ENCODE measurements around the gene HOXD12.

HOXD12 gene, protein sequence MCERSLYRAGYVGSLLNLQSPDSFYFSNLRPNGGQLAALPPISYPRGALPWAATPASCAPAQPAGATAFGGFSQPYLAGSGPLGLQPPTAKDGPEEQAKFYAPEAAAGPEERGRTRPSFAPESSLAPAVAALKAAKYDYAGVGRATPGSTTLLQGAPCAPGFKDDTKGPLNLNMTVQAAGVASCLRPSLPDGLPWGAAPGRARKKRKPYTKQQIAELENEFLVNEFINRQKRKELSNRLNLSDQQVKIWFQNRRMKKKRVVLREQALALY

DNA sequence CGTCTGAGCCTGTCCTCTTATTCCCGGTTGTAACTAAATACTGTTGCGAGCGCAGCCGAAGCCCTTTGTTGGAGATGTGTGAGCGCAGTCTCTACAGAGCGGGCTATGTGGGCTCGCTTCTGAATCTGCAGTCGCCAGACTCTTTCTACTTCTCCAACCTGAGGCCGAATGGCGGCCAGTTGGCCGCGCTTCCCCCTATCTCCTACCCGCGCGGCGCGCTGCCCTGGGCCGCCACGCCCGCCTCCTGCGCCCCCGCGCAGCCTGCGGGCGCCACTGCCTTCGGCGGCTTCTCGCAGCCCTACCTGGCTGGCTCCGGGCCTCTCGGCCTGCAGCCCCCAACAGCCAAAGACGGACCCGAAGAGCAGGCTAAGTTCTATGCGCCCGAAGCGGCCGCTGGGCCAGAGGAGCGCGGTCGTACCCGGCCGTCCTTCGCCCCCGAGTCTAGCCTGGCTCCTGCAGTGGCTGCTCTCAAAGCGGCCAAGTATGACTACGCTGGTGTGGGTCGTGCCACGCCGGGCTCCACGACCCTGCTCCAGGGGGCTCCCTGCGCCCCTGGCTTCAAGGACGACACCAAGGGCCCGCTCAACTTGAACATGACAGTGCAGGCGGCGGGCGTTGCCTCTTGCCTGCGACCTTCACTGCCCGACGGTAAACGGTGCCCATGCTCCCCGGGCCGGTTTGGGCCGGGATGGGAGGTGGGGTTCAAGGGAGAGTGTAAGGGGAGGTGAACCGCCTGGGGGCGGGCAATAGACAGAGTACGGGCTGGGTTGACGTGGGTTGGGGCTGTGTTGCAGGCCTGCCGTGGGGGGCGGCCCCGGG is at the start of gene HOXD12:
Gene HOXD12, plus strand, starts transcription at position 68 of the 819 bp plus-strand sequence. Its CDS starts 7 bp downstream, at position 75.
- DNase-seq: no peak

GRCh38 chr2:176056406-176056805 is 43.2 kb upstream of the HOXD12 start:
- DNase-seq: no peak

DNA sequence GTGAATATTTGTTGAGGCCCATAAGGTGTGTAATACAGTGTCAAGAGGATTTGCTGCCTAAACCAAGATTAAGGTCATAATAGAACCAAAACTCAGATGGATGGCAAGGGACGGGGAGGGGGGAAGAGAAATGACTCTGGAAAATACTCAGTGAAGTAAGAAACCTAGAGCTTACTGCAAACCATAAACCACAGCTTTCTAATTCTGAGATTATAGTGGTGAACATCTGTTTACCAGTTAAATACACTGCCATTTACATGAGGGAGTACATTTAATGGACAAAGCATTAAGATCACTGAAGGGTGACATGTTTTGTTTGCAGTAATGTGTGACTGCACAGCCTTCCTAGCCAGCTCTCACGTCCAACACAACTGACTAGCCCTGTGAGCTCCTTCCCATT is 35.6 kb upstream of the HOXD12 start:
- peak in 1 of 2 experiments; percentile 50 for DNase-seq

DNA sequence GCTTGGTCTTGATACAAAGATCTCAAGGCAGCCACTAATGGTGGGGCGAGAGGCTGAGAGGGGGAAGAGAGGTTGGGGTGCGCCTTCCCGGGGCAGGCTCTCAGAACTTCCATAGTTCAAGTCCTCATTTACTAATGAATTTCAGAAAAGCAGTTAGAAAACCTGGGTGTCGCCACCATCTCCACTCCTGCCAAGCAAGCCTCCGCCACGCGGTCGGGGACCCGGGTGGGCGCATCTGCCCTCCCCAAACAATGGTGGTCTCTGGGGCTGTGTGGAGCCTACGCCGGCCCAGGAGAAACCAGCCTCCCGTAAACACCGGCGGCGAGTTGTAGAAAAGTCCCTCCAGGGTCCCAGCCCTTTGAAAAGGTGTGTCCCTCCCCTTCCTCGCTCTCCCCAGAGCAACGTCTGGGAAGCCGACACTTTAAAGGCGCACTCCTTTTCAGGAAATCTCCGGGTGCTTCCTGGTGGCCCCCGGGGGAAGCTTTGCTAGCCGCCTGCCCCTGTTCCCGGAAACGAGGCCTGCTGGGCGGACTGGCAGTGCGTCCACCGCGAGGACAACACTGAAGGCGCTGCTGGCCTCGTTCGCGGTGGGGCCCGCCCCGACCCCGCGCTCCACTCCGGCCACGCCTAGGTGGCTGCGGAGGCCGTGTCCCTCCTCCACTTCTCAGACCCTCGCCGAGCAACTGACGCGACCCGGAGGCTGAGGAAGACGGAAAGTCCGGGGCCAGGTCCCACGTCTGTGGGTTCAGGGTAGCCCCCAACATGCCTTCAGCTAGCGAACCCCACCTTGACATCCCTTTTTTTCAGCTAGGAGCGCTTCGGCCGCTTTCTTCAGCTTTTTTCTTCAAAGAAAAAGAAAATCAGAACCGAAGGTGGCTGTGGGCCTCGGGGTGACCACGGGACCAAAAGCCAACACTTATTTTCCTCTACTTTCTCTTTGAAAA is 32.7 kb upstream of the HOXD12 start:
- no peak for DNase-seq

- no peak for DNase-seq
Observed at GRCh38 chr2:176067589-176068418, 31.8 kb upstream of the HOXD12 start.

DNA sequence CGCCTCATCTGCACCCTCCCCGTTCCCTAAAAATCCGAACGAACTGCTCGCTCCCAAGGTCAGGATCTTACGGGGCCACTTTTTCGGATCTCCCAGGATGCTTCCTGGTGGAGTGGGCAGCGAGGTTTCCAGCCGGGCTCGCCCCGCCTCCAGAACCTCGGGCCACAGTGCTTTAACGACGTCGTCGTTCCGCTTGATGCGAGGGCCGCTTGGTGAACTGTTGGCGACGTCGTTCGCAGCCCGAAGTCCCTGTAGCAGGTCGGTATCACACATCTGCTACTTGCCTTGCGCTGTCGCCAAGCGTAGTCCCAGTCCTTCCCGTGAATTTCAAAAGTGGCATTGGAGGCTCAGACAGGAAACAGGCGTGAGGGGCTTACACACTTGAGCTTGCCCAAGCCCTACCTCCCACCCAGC is 31.2 kb upstream of the HOXD12 start:
- no peak for DNase-seq

DNA sequence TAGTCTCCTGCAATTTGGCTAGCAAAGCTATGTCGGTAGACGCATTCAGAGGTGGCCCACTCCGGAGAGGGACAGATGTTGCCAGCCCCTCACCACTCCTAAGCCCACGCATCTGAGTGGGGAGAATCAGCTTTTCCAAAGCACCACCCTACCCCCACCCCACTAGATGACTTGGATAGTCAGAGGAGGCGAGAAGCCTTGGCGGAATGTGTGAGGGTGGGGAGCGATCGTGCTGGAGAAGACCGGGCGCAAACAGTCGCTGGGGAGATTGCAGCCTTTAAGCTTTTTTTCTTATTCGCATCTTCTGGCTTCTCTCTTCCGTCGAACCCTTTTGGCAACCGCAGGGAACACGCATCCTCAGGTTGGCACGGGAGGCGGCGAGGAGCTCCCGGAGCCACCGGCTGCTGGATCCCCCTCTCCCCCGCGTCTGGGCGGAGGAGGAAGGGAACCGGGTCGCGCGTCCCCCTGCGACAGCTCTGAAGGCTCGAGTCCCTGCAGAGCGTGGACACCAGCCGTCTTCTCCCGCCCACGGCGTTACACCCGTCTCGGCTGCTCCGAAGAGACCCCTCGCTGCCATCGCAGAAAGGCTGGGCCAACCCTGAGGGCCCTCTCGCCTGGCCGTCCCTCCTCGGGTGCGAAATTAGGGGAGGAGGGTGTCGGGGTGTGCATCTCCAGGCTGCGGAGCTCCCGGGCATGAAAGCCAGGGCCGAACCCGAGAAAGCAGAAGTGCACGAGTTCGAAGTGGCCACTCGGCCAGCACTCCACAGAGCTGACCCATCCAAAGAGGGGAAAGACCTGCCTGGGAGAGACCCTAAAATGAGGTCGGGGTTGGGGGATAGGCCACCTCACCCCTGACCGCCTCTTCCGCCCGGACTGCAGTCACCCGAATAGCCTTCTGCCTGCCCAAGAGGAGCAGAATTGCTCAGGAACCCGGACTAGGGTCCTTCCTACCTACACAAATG is 28.0 kb upstream of the HOXD12 start:
- DNase-seq: no peak

- DNase-seq: no peak
Observed at GRCh38 chr2:176072292-176072669, 27.3 kb upstream of the HOXD12 start.

DNA sequence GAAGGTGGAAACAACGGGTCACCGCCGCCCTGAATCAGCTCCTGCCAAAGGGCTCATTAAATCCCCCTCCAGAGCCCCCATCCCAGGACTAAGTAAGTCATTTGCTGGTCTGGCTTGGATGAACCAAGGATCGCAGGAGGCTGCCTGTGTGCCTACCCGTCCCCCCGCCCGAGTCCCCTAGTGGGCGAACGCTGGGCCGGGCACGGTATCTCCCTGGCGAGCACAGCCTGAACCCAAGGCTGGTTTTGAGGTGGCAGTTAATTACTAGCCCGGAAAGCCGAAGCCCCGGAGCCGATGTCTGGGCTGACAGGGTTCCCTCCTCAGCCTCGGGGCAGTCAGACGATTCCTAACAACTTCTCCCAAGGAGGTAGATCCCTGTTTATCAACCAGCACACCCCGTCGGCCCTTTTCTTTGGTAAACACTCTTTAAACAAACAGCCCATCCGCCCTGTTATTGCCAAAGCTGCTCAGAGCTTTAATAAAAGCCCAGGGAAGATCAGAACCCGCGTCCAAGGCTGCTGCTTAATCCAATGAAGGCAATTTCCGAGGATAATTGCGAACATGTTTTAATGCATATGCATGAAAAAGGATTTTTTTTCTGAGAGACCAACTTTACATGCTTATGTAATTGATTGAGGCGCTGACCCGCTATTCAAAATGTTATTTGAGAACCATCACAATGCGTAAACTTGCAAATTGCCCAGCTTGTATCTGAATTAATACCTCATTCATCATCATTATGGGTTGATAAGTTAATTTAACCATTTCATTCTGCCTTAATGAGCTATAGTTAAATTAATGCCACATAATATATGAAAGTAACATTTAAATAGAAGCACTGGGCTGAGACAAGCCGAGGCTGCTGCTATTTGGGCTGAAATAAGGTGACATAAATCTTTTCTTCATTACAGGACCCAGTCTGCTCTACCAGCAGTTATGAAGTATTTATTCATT is 26.4 kb upstream of the HOXD12 start:
- DNase-seq: no peak

DNA sequence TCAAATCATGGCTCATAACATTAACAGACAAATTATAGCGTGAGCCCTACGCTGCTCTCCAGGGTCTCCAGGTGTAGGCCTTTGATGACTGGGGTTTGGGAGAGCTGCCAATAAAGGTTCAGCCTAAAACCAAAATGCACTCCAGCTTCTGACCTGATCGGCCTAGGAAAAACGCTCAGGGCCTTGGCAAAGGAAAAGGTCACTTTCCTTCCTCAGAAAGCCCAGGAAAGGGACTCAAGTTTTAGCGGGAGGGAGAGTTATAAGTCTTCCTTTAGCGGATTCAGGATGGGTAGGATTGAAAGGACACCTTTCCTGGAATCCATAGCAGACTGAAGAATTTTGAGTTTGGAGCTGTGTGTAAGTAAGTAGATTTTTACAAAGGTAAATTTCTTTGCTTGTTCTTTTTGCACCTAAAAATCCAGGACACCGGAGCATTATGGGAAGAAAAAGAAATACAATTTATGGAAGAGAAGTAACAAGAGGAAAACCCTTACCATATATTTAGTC is 24.6 kb upstream of the HOXD12 start:
- DNase-seq: no peak

DNA sequence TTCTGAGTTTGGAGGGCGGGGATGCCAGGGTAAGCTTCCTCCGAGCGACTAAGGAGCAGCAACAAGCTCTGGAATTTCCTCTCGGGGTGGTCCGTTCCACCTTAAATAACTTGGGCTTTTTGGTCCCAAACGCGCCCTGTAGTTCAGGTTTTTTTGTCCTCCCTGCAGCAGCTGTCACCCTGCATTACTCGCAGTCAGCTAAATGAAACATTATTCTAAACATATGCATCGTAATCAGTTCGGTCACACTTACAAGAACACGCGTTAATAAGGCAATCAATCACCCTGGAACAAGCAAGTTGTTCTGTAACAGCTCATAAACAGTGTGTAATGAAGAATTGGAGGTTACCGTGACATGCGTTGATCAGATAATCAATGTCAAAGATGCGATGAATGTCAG is 24.1 kb upstream of the HOXD12 start:
- no peak for DNase-seq

- no peak for DNase-seq
Observed at GRCh38 chr2:176076063-176076462, 23.5 kb upstream of the HOXD12 start.

DNA sequence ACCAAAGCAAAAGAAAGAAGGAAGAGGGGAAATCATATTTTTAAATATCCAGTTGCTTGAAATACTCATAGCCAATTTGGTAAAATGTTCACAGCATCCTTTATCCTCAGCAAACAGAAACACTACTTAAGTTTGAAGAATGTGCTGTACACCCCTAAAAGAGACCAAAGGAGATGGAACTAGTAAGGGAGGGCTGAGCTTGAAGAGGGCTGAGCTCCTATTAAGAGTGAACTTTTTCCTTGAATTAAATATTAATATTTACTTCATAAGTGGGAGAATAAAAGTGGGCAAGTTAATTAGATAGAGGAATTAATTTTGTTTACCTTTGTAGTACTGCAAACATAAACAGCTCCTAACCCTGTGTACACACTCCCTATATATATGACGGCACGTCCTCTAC is 22.8 kb upstream of the HOXD12 start:
- DNase-seq: no peak

- no peak for DNase-seq
Observed at GRCh38 chr2:176078541-176079284, 20.9 kb upstream of the HOXD12 start.

DNA sequence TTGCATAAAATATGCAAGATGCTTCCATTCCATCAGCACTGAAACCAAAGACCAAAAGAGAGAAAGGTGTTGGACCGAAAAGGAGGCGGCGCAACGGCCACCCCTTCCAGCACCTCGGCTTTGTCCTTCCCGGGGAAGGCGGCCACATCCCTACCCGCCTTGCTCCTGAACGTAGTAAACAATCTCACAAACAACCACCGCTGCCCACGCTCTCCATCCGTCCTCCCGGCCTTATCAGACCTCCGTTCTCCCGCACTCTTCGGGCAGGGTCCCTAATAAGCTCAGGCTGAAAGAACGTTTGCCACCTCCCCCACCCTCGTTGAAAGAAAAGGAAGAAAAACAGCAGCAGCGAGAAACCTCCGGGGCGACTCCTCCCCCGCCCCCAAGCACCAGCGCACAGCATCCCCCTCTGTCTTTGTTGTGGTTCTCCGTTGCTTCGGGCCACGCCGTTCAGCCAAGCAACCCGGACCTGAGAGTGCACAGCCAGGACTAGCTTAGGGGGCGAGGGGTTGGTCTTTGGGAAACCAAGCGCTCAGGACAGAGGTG is 20.2 kb upstream of the HOXD12 start:
- DNase-seq: peak in 1 of 2 experiments; percentile 62

DNA sequence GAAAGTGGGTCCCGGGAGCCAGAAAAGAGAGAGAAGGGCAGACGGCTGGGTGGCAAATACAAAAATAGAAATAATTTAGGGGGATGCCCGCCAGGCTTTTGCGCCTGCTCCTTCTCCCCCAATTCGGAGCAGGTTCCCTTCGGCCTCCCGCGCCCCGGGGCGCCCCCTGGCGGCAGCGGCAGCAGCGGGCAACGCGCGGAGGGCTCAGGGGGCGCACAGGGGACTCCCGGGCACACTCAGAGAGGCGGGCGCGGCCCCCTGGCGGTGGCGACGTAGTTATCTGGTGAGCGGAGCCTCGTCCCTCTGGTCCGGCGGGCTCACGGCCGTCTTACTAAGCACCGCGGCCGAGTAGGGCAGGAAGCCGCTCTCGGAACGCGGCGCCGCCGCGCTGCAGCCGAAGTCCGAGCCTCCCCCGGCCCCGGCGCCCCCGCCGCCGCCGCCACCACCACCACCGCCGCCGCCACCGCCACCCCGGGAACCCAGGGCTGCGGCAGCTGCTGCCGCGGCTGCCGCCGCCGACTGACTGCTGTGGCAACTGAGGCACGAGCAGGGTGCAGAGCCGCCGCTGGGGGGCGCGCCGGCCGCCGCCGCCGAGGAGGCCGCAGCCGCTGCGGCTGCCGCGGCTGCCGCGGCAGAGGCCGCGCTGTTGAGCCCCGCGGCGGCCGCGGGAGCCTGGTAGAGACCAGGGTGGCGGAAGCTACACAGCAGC is 19.6 kb upstream of the HOXD12 start:
- DNase-seq: peak; percentile 67 to 82

GRCh38 chr2:176080540-176081375 is 18.8 kb upstream of the HOXD12 start:
- DNase-seq: peak in 1 of 2 experiments; percentile 48
